RWPE1 (cell line): ENCODE results near the gene SYT12.

Source experiments
- CTCF ChIA-PET: fragments of 350-600 bp; sonication (Branson Sonifier 250); formaldehyde crosslinking; extraction: SDS; loops from one replicate; lab custom pipeline; 2021; lab: Yijun Ruan, JAX
- POLR2A ChIA-PET: fragments of 400-600 bp; formaldehyde crosslinking; extraction: SDS; loops from one replicate; lab custom pipeline; 2020; ENCODE audit warnings: antibody characterized with exemption; ENCODE audit not compliant: low non-redundant PET; lab: Yijun Ruan, JAX
- DNase-seq: peaks from one replicate; pipeline ENCODE4 v3.0.0; 2012; ENCODE audit warnings: low spot score
- H3K27ac ChIP-seq: fragments of 450-650 bp; 2 replicates; pipeline ENCODE4 v1.5.1; 2017
- TF ChIP-seq, protein P1 (sequence below): fragments of 450-650 bp; conservative IDR thresholded peaks from 2 replicates; pipeline ENCODE4 v1.5.1; 2017; ENCODE audit warnings: low read depth, mild to moderate bottlenecking

SYT12 gene

GRCh38 chr11:67099831-67100324 lies 76.9 kb downstream of the SYT12 start:
- ChIA-PET POLR2A (no interaction called here), CTCF (interaction anchor here (0.6 to 0.7 kb wide), 2 partner anchors 67 to 1158 kb away, joined by 4 to 5 read pairs; no protein-coding TSS in a partner anchor)
- H3K27ac ChIP-seq, result peak overlapping the region; percentile 23
- no peak for DNase-seq
- TF ChIP-seq, protein P1, sequence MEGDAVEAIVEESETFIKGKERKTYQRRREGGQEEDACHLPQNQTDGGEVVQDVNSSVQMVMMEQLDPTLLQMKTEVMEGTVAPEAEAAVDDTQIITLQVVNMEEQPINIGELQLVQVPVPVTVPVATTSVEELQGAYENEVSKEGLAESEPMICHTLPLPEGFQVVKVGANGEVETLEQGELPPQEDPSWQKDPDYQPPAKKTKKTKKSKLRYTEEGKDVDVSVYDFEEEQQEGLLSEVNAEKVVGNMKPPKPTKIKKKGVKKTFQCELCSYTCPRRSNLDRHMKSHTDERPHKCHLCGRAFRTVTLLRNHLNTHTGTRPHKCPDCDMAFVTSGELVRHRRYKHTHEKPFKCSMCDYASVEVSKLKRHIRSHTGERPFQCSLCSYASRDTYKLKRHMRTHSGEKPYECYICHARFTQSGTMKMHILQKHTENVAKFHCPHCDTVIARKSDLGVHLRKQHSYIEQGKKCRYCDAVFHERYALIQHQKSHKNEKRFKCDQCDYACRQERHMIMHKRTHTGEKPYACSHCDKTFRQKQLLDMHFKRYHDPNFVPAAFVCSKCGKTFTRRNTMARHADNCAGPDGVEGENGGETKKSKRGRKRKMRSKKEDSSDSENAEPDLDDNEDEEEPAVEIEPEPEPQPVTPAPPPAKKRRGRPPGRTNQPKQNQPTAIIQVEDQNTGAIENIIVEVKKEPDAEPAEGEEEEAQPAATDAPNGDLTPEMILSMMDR, result no peak
